GM12875 (cell line): Measurements from ENCODE around the gene DENND2D.

Experiments
- H3K4me3 ChIP-seq: one replicate; pipeline ENCODE4 v1.5.1; 2011; ENCODE audit warnings: low read depth, low read length, control low read depth
- TF ChIP-seq, protein P1 (sequence below): IDR thresholded peaks from 2 replicates; pipeline ENCODE4 v1.5.1; 2011; ENCODE audit warnings: low read depth, mild to moderate bottlenecking, control low read depth, inconsistent platforms, low read length, moderate library complexity, borderline replicate concordance; ENCODE audit not compliant: insufficient read depth

The DENND2D gene

DNA sequence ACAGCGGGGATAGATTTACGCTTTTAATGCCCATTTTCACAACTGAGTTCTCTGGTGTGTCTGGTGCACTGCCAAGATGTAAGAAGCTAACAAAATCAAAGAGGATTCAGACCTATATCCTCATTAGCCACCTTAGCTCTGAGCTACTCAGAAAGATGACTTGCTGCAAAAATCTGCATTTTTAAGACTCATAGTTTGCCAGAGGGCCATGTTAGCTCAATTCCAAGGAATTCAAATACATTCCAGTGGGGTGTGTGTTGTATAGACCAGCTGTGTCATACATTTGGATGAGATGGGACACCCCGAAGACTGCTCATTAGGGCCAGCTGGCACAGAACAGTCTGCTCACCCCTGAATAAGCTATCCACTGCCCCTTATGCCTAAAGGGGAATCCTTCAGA, 8.9 kb downstream of the DENND2D start:
- TF ChIP-seq, protein P1, sequence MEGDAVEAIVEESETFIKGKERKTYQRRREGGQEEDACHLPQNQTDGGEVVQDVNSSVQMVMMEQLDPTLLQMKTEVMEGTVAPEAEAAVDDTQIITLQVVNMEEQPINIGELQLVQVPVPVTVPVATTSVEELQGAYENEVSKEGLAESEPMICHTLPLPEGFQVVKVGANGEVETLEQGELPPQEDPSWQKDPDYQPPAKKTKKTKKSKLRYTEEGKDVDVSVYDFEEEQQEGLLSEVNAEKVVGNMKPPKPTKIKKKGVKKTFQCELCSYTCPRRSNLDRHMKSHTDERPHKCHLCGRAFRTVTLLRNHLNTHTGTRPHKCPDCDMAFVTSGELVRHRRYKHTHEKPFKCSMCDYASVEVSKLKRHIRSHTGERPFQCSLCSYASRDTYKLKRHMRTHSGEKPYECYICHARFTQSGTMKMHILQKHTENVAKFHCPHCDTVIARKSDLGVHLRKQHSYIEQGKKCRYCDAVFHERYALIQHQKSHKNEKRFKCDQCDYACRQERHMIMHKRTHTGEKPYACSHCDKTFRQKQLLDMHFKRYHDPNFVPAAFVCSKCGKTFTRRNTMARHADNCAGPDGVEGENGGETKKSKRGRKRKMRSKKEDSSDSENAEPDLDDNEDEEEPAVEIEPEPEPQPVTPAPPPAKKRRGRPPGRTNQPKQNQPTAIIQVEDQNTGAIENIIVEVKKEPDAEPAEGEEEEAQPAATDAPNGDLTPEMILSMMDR: no peak
- H3K4me3 ChIP-seq: no peak overlapping the region

DNA sequence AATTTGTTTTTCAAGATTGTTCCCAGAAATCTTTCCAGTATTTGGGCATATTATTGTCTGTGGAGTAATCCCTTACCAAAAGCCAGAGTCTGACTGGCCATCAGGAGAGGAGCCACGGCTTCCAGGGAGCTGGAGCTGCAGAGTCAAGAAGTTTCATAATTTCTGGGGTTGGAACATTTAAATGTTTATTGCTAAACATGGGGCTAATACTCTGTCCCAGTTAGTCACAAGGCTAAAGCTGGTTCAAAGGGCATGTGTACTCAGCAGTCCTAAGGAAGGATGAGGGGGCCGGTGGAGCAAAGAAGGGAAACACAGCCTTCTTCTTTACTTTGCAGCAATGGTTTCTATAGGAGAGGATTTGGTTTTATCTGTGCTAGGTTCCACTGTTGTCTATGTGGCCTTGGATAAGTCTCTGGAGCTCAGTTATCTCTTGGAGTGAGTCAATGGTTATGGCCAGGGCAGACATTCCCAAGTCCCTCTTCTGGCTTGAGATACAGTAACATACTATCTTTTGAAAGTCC, 9.5 kb downstream of the DENND2D start:
- no peak overlapping the region for H3K4me3 ChIP-seq
- TF ChIP-seq, protein P1: no peak

DNA sequence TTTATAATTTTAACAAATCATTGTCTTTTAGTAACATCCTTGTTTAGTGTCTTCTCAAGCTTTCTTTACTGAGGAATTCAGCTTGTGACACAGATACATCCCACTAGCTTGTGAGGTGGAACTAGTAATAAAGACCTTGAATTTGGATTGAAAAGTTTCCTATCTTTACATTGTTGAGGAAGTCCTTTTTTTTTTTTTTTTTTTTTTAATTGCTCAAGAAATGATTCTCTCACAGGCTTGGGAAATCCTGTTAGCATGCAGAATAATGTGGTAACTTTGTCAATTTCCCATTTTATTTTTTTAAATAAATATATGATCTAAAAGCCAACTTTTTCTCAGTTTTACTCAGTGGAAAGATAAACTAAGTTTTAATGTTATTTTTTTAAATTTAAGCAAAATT, 15.8 kb downstream of the DENND2D start:
- TF ChIP-seq, protein P1: no peak
- H3K4me3 ChIP-seq: no peak overlapping the region

DNA sequence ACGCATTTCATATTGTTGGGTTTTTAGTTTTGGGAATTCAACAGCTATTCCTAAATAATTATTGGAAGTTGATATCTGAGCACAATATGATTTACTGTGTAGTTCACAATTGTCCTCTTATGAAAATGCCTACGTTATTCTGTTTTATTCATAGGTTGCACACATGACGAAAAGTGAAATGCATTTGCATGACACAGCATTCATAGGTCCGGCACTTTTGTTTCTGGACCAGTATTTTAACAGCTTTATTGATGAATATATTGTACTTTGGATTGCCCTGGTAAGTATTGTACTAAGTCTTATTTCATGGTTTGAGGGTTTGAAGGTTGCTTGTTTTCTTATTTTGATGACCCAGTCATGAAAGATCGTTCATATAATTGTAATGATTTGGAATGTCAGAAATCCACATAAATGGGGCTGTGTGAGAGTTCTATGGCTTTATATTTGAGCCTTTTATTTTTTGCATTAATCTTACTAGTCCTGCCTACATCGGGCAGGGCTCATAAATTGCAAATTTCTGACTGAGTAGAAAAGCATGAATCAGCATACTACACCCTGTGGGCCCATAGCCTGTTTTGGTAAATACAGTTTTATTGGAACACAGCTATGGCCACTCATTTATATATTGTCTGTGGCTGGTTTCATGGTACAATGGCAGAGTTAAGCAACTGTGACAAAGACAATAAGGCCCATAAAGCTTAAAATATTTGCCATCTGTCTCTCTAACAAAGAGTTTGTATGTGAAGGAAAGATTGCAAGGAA, 17.0 kb downstream of the DENND2D start:
- no peak overlapping the region for H3K4me3 ChIP-seq
- TF ChIP-seq, protein P1: no peak

DNA sequence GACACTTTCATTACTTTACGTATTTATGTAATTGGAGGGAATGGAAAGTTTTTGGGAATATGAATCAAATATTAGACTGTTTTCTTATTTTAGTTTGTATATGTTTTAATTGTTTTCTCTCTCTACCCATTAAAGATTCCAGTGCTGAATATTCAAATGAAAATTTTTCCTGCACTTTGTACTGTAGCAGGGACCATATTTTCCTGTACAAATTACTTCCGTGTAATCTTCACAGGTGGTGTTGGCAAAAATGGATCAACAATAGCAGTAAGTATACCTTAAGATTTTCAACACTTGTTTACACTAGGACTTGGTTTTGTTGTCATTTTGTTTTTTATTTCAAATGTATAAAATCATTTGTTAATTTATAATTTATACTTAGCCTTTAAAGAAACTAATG, 18.4 kb downstream of the DENND2D start:
- no peak overlapping the region for H3K4me3 ChIP-seq
- TF ChIP-seq, protein P1: no peak

DNA sequence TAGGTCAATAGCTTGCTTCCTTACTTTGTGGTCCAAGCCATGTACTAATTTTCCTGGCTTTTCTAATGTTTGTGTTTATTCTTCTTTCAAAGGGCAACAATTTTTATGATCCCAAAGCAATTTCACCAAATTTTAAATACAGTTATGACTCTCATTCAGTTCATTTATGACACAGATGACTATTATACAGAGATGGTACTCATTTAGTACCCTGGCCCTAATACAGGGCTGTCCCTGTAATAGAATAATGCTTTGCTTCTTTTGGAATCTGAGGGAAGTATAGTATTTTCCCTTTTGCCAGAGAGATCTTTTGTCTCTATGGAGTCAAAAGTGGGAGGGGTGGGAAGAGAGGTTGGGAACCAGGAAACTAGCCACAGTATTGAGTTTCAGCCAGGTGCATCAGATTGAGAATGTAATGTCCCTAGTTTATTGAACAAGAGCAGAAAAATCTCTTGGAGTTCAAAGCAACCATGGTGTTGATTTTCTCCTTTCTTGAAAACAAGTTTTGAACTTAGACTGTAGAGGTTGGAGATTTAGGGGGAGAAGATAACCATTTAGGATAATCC, 20.4 kb downstream of the DENND2D start:
- TF ChIP-seq, protein P1: no peak
- H3K4me3 ChIP-seq: no peak overlapping the region

DNA sequence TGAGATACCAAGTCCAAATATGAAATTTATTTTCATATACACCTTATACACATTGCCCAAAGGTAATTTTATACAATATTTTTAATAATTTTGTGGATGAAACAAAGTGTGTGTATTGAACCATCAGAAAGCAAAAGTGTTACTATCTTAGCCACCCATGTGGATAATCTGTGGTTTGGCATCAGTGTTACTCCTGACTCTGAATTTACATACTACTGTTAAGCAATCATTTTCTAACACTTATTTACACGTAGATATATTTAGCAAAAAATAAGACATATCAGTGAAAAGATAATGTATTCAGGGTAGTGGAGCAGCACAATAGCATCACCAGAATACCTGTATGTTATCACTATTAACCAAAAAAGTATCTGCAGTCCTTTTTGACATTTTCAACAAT, 23.8 kb downstream of the DENND2D start:
- no peak overlapping the region for H3K4me3 ChIP-seq
- TF ChIP-seq, protein P1: no peak
